GM20431 (cell line): Measurements from ENCODE around the gene CD2.
"Not testable (repeated sequence)": the region's sequence is repeated elsewhere in the genome, so short reads cannot be mapped to it uniquely, and the experiment has no call there.

Experiments used
- in situ Hi-C: fragments of 300-500 bp; cut with MseI, MboI; formaldehyde crosslinking; loops from one replicate; pipeline ENCODE4 v1.15.0; 2020; ENCODE audit warnings: low sequenced_read_pairs; ENCODE audit not compliant: unreplicated experiment

The CD2 gene

DNA sequence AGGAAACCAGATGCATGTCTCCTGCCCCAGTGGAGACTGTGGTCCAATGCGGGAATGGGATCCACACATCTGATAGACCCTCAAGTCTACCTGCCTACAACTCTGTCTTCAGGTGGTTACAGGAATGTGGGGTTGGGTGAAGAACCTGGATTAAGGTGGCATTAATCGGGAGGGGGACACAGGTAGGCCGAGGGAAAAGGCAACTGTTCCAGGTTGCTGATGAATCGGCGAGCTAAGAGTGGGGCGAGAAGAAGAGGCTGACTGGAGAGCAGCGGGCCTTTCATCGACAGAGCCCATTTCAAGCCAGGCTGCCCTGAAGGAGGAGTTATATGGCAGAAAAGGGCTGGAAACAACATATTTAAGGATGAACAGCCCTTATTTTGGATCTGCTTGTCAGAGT lies 836 bp downstream of the CD2 start:
- in situ Hi-C loops, result no loop called here

DNA sequence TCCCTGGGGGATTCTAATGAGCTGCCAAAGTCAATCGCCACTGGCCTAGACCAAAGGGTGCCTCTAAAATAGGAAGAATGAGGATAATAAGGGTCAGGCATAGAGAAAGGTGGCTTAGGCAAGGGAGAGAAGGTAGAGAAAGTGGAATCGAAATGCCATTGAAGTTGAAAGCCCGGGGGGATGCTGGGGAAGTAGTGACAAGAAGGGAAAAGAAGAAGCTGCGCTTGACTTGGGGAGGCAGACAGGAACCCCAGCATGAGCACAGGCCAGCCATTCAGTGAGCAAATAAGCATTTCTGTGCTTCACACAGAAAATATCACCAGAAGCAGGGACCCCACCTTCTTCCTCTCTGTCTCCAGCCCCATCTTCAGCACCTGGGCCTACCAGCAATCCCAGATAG lies 1.5 kb downstream of the CD2 start:
- in situ Hi-C loops, result no loop called here

DNA sequence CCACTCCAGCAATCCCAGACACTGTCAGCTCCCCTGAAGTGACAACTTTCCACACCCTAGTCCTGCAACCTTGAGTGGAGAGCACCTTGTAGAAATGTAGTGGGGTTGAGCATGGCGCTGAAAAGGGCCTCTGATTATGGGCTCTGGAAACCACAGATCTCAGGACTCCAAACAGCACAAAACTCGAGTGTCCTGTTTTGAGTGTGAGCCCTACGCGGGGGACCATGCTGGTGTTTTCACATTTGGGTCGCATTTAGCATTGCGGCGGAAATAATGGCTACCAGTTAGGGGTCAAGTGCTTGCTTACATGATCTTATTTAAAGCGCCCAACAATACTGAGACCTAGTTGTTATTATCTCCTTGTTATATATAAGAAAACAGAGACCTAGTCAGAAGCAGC lies 1.9 kb downstream of the CD2 start:
- in situ Hi-C loops, result not testable (repeated sequence)

DNA sequence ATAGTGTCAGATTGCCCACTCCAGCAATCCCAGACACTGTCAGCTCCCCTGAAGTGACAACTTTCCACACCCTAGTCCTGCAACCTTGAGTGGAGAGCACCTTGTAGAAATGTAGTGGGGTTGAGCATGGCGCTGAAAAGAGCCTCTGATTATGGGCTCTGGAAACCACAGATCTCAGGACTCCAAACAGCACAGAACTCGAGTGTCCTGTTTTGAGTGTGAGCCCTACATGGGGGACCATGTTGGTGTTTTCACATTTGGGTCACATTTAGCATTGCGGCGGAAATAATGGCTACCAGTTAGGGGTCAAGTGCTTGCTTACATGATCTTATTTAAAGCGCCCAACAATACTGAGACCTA lies 4.2 kb downstream of the CD2 start:
- in situ Hi-C loops, result not testable (repeated sequence)

DNA sequence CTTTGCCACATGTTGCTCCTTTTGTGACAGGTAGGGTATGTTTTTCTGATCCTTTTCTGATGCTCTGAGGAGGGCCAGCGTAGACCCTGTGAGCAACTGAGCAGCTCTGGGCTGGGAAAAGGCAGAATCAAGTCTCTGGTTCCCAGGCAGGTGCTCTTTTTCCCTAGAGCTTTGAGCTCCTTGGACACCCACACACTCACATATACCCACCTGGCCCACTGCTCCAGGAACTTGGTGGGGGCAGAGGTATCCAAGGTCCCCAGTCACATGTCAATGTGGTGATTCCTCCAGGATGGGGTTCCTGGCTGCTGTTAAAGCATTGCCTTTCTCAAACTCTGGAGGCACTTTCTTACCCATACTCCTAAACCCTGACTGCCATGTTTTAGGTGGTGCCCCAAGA lies 5.4 kb downstream of the CD2 start:
- in situ Hi-C loops, result no loop called here

DNA sequence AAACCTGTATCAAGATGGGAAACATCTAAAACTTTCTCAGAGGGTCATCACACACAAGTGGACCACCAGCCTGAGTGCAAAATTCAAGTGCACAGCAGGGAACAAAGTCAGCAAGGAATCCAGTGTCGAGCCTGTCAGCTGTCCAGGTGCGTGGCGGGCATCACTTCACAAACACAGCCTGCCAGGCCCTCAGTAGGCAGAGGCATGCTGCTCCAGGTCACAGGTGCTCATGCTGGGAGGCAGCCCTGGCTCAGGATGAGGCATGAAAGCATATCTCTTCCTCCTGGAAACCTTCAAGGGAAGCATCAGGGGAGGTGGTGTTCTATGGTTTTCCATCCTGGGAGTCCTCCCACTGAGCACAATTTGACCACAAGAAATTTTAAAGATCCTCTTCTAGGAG lies 6.3 kb downstream of the CD2 start:
- in situ Hi-C loops, result no loop called here

DNA sequence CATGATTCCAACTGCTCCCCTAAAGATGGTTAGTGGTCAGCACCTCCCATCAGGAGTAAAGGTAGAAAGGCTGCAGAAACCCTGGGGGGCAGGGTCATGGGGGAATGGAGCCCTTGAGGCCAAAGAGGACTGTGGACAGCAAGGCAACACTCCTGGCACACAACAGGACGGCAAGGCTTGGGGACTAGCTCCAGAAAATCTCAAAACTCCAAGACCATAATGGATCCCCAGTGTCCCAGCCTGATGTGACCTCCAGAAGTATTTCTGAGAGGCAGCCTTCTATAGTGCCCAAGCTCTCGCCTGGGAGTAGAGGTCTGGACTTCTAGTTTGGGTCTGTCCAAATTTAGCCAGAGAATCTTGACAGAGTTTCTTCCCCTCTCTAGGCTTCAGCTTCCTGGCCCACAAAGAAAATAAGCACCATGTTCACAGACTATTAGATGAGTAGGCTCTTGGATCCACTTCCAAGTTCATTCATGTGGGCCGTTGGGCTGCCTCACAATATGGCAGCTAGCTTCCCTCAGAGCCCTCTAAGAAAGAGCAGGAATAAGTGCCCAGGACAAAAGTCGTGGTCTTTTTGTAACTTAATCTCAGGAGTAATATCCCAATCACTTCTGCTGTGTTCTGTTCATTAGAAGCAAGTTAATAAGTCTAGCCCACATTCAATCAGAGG lies 6.9 kb downstream of the CD2 start:
- in situ Hi-C loops, result no loop called here

DNA sequence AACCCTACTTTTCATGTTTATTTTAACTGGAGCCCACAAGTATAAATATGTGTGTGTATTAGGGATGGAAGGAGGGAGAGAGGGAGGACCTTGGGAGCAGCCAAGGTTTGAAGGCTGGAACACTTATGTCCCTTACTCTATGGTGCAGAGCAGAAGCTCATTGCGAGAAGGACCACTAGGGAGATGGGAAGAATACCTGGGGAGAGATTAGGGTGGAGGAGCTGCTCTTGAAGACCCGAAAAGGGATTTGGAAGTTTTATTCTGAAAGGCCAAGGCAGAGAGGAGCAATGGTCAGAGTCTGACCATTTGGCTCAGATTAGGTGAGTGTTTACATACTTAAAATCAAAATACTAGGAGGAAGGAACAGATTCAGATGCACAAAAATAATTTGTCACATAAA lies 8.1 kb downstream of the CD2 start:
- in situ Hi-C loops, result no loop called here

DNA sequence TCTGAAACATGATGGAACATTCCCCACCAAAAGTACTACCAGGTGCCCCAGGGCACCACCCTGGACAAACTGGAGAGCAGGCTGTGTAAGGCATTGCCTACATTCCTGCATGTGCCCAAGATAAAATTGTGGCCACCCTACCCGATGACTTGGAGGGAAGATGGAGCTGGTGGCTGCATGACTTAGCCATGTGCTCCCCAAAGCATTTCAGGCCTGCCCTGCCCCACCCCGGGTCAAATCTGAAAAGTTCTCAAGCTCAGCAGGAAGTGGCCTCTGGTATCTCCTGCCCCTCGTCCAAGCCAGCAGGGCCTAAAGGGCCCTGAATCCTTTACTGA lies 8.5 kb downstream of the CD2 start:
- in situ Hi-C loops, result no loop called here

DNA sequence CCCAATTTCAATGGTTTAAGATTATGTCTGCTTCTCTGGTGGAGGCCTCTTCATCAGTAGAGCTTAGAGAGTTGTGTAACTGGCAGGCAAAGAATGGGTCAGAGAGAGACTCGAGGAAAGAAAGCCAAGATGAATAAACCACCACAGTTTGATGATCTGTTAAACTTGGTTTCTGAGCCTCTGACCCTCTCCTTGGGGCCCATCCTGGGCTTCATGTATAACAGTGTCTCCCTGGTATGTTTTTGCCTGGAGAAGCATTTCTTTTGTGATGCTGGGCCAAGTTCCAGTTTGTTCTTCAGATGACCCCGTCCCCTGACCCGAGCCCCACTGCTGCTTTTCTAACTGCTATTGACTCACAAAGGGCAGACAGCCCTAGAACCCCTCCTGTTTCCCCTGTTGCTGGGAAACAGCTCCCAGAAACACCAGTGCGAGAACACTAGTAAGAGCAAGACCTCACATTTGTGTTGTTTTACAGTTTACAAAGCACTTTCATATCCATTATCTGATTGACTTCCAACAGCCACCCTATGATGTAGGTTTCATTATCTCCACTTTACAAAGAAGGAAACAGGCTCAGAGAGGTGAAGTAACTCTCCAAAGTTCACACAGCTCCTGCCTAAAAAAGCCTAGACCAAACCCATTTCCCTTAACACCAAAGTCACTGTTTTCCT lies 9.0 kb downstream of the CD2 start:
- in situ Hi-C loops, result no loop called here

DNA sequence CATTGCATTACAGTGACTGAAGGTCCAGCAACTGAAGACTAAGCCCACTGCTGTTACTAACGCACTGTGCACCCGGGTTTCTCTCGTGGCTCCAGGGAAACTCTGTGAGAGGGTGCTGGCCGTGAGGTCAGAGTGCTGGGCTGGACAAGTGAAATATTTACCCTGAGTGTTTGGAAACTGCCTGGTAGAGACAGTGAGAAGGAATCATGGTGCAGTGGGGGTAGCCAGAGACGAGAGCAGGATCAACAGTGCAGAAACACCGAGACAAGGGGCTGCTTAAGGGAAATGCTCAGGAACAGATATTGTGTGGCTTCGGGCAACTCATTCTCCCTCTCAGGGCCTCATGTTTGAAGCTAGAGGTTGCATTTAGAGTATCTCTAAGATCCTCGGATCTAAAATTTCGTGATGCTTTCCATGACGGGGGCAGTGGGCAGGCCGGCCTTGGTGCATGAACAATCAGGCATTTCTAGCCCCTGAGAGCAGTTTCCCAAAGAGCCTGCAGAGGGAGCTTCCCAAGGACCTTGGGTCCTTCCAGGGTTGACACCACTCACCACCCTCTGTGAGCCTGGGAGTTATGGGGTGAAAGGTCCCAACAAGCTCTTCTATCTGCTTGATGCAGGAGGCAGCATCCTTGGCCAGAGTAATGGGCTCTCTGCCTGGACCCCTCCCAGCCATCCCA lies 9.7 kb downstream of the CD2 start:
- in situ Hi-C loops, result no loop called here

DNA sequence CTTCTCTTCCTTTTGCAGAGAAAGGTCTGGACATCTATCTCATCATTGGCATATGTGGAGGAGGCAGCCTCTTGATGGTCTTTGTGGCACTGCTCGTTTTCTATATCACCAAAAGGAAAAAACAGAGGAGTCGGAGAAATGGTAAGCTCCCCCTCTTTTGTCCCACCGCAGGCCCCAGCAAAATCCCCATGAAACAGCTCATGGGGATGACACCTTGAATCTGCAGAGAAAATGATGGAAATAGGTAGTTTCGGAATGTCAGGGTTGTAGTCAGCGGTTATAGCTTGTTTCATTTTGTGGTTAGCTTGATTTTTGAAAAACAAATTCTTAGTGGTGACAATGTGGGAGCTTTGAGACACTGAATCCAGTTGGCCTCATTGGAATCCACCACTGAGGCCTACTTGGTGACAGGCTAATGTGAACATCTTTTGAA lies 10.3 kb downstream of the CD2 start:
- in situ Hi-C loops, result no loop called here

DNA sequence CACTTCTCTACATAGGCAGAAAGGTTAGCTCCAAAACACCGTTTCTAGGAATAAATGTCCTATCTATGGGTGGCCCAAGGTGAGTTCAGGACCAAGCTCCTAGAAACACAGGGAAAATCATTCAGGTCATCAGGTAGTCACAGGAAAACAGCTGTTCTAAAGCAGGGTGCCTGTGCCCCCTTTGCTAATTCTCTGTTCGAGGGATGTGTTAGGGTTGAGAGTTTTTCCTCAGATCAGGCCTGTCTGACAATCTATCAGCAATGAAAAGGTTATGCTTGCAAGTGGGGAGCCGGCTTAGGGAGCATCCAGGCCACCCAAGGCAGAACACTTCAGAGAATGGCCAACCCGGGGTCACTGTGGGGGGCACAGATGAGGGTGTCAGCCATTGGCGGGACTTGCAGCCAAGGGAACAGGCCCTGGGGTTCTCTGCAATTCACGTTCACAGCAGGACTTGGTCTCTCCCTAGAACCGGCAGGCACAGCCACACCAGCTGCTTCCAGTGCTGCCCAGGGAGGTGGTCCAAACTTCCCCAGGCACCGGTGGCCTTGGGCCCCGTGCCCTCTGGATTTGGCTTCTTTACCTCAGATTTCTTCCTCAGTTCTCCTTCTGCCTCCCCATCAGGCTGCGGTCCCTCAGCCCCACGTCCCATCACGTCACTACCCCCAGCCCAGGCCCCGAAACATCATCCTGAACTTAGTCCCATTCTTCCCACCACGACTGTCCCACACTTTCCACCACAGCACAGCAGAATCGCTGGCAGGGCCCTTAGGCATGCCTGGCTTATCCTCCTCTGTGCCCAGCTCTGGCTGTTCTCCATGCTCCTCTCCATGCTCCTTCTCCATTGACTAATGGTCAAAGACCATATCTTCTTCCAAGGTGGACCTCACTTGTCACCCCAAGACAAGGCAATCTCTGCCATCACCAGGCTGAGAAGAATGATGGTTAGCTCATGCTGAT lies 11.0 kb downstream of the CD2 start:
- in situ Hi-C loops, result no loop called here

DNA sequence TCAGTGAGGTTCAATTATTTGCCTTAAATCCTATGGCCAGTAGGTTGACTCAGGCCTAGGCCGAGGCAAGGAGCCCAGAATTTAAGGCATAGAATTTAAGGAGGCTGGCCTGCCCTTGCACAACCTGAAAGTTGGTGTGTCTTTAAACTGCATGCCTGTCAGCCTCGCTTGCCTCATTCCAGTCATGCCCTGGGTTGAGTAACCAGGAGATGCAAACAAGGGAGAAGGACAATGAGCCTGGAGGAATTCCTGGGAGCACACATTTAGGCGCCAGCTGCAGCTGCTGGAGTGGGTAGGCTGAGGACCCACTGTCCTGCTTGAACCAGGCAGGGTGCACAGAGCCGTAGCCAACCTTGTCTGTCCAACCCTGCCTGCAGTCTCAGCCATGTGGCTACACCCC lies 11.7 kb downstream of the CD2 start:
- in situ Hi-C loops, result no loop called here

DNA sequence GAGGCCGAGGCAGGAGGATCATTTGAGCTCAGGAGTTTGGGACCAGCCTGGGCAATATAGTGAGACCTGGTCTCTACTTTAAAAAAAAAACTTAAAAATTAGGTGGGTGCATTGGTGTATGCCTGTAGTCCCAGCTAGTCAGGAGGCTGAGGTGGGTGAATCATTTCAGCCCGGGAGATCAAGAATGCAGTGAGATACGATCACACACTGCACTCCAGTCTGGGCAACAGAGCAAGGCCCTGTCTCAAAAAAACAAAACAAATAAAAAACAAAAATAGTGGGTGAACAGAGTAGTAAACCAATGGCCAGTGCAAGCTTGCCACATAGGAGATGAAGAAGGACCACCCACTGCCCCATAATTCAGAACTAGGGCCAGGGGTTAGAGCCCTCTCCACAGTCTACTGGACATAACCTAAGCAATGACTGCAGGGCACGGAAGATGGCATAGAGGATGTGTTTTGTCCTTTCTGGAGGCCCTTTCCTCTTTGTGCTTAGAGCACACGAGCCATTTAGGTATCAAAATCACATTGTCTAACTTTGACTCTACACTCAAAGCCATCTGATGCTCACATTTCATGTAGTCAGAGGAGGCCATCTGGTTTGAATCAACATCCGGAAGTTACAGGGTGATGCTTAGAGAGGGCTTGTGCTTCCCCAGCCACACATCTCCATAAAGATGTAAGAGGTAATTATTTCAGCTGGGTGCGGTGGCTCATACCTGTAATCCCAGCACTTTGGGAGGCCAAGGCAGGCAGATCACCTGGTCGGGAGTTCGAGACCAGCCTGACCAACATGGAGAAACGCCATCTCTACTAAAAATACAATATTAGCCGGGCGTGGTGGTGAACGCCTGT lies 12.6 kb downstream of the CD2 start:
- in situ Hi-C loops, result no loop called here

DNA sequence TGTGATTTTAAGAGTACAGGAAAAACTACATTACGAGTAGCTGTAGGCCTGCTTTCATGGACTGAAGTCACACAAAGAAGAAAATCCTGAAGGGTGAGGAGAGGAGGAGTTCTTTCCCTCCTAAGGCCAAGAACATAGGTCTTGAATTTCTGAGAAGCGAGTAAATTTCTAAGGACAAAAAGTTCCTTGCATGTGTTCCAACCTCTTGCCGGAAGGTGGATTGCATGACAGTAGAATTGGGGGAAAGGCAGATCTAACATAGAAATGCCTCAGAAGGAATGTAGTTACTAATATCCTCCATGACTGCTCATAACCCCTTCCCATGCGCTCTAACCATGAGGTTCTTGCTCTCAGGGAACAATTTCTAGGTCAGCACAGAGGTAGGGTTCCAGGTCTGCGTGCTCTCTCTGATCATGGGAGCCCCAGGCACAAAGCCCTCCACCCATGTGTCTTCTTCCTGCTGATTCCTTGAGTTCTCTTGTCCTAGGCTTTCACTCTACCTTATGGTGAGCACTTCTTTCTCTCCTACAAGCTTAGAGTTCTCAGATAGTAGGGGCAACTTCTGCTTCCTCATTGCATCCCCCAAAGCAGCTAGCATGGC lies 13.7 kb downstream of the CD2 start:
- in situ Hi-C loops, result no loop called here

DNA sequence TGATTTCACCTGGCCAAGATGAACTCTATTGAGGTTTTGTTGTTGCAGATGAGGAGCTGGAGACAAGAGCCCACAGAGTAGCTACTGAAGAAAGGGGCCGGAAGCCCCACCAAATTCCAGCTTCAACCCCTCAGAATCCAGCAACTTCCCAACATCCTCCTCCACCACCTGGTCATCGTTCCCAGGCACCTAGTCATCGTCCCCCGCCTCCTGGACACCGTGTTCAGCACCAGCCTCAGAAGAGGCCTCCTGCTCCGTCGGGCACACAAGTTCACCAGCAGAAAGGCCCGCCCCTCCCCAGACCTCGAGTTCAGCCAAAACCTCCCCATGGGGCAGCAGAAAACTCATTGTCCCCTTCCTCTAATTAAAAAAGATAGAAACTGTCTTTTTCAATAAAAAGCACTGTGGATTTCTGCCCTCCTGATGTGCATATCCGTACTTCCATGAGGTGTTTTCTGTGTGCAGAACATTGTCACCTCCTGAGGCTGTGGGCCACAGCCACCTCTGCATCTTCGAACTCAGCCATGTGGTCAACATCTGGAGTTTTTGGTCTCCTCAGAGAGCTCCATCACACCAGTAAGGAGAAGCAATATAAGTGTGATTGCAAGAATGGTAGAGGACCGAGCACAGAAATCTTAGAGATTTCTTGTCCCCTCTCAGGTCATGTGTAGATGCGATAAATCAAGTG lies 14.3 kb downstream of the CD2 start:
- in situ Hi-C loops, result no loop called here

DNA sequence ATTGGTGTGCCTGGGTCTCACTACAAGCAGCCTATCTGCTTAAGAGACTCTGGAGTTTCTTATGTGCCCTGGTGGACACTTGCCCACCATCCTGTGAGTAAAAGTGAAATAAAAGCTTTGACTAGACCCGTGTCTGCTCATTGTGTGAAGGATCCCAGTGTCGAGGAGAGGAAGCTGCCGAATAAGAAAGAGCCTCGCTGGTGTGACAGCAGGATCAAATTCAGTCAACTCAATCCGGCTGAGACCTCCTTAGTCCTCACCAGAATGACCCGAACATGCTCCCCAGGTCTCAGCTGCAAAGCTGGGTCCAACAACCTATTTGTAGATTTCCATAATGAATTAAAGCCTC lies 14.8 kb downstream of the CD2 start:
- in situ Hi-C loops, result no loop called here

DNA sequence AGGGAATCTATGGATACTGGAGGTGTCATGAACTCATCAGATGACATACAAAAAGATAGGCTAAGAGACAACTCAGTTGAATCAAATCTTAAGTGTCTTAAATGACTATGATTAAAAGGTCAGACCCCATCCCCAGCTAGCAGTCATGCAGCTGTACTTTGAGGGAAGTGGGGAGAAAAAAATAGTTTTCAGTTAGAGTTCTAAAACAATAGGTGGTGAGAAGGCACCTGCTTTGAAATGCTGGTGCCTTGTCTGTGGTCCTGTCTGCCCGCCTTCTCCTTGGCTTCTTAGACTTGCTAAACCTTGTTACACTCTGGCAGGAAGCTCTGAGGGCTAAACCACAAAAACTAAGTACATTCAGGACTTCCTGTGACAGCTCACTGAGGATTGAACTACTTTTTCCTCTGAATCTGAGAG lies 15.3 kb downstream of the CD2 start:
- in situ Hi-C loops, result no loop called here
